AG04450 (cell line): ENCODE measurements around the gene SNAPC4. TPM values are rescaled to one million over a fixed set of nuclear protein-coding genes. Genes with fewer than 3 reads are reported as not detected.

Experiments
- CTCF ChIA-PET: fragments of 300-600, 350-600 bp; formaldehyde crosslinking; extraction: SDS; loops from one replicate; lab custom pipeline; 2022; ENCODE audit warnings: antibody characterized with exemption, inconsistent platforms; lab: Charles Lee
- POLR2A ChIA-PET: fragments of 350-600 bp; formaldehyde crosslinking; extraction: SDS; loops from one replicate; lab custom pipeline; 2021; ENCODE audit warnings: antibody characterized with exemption, inconsistent platforms; lab: Yijun Ruan, JAX
- DNase-seq: peaks from one replicate; pipeline ENCODE4 v3.0.0-alpha.2; 2011; ENCODE audit warnings: low read depth, low spot score
- H3K27ac ChIP-seq: one replicate; pipeline ENCODE4 v1.5.1; 2012; ENCODE audit warnings: low read depth, low read length, control low read depth
- H3K27me3 ChIP-seq: one replicate; pipeline ENCODE4 v1.6.0; 2012; ENCODE audit warnings: low read length; ENCODE audit not compliant: control insufficient read depth, insufficient read depth
- H3K4me3 ChIP-seq: 2 replicates; pipeline ENCODE4 v1.5.1; 2011; ENCODE audit warnings: mild to moderate bottlenecking, low read depth, low read length, control low read depth
- H3K9me3 ChIP-seq: 2 replicates; pipeline ENCODE4 v1.5.1; 2012; ENCODE audit warnings: low read length; ENCODE audit not compliant: control insufficient read depth, insufficient read depth
- polyA plus RNA-seq: library from polyadenylated mRNA; depleted of rRNA; stranded (reverse); fragments of >200 nt; gene quantifications from 2 replicates; pipeline ENCODE4 v1.2.3, GENCODE V29; 2011
- TF ChIP-seq, protein P1 (sequence below): IDR thresholded peaks from 2 replicates; pipeline ENCODE4 v1.5.1; 2011; ENCODE audit warnings: low read depth, low read length, control low read depth, inconsistent platforms

Gene SNAPC4
- polyA plus RNA-seq, 1 experiment: 2.2 TPM

- no peaks in the 10 kb centered on the region; the same call in 1 of the 2 replicates for H3K9me3 ChIP-seq
- TF ChIP-seq, protein P1, sequence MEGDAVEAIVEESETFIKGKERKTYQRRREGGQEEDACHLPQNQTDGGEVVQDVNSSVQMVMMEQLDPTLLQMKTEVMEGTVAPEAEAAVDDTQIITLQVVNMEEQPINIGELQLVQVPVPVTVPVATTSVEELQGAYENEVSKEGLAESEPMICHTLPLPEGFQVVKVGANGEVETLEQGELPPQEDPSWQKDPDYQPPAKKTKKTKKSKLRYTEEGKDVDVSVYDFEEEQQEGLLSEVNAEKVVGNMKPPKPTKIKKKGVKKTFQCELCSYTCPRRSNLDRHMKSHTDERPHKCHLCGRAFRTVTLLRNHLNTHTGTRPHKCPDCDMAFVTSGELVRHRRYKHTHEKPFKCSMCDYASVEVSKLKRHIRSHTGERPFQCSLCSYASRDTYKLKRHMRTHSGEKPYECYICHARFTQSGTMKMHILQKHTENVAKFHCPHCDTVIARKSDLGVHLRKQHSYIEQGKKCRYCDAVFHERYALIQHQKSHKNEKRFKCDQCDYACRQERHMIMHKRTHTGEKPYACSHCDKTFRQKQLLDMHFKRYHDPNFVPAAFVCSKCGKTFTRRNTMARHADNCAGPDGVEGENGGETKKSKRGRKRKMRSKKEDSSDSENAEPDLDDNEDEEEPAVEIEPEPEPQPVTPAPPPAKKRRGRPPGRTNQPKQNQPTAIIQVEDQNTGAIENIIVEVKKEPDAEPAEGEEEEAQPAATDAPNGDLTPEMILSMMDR: no peak
- CTCF ChIA-PET: interaction anchor here (0.7 to 3.0 kb wide), 5 partner anchors 8 to 260 kb away, joined by 3 to 36 read pairs (median 5); no protein-coding TSS in a partner anchor
- DNase-seq: no peak
- H3K4me3 ChIP-seq: no peak overlapping the region
- no peak overlapping the region for H3K27ac ChIP-seq
- H3K27me3 ChIP-seq: no peaks in the 10 kb centered on the region
- POLR2A ChIA-PET: interaction anchor here (0.8 to 1.2 kb wide), 2 partner anchors 8 to 38 kb away, joined by 4 to 8 read pairs; partner anchors contain the start of gene DNLZ
Measured at GRCh38 chr9:136401173-136401922, 1.4 kb upstream of the SNAPC4 start.

- DNase-seq: no peak
- TF ChIP-seq, protein P1: no peak
- H3K27me3 ChIP-seq: no peaks in the 10 kb centered on the region
- H3K4me3 ChIP-seq: peak overlapping the region; percentile 86
- H3K27ac ChIP-seq: peak overlapping the region; percentile 47
- H3K9me3 ChIP-seq: no peaks in the 10 kb centered on the region; the same call in 1 of the 2 replicates
- CTCF ChIA-PET: interaction anchor here (0.5 to 1.8 kb wide), 3 partner anchors 13 to 159 kb away, joined by 3 to 9 read pairs (median 4); no protein-coding TSS in a partner anchor
- POLR2A ChIA-PET: no interaction called here
Measured at GRCh38 chr9:136399176-136400037, 563 bp downstream of the SNAPC4 start.

- H3K27ac ChIP-seq: no peak overlapping the region
- H3K27me3 ChIP-seq: no peaks in the 10 kb centered on the region
- ChIA-PET POLR2A (no interaction called here), CTCF (interaction anchor here (1.8 kb wide), 1 partner anchor 85 kb away, joined by 9 read pairs; no protein-coding TSS in a partner anchor)
- peak overlapping the region; percentile 86 for H3K4me3 ChIP-seq
- TF ChIP-seq, protein P1: no peak
- DNase-seq: no peak
- no peaks in the 10 kb centered on the region; the same call in 1 of the 2 replicates for H3K9me3 ChIP-seq
Measured at GRCh38 chr9:136398286-136398685, 1.7 kb downstream of the SNAPC4 start.

GRCh38 chr9:136397643-136398042 lies 2.3 kb downstream of the SNAPC4 start:
- TF ChIP-seq, protein P1: no peak
- POLR2A ChIA-PET: no interaction called here
- Histone ChIP-seq H3K4me3 (no peak overlapping the region), H3K27me3 (no peaks in the 10 kb centered on the region), H3K27ac (no peak overlapping the region), H3K9me3 (no peaks in the 10 kb centered on the region; the same call in 1 of the 2 replicates)
- DNase-seq: no peak
- CTCF ChIA-PET: interaction anchor here (0.9 to 1.8 kb wide), 2 partner anchors 11 to 85 kb away, joined by 3 to 9 read pairs; no protein-coding TSS in a partner anchor
